Measurements from ENCODE around the gene PRKD1. TPM values are rescaled to one million over a fixed set of nuclear protein-coding genes. Genes with fewer than 3 reads are reported as not detected.

PRKD1 gene
- total and polyA plus RNA-seq, 10 of the 15 experiments (the other 5 are each of a cell fraction or from before 2014, with no cell fraction given) = 0.02 to 0.56 TPM; not detected in 8

GRCh38 chr14:29926701-29927375 lies 809 bp downstream of the PRKD1 start:
- in situ Hi-C loops (cut with MboI) (no loop called here), intact Hi-C loops (cut with micrococcal nuclease; ENCODE audit: unreplicated experiment) (no loop called here)
- H4K20me1 ChIP-seq (ENCODE audit: control insufficient read depth, insufficient read depth) = no peaks in the 10 kb centered on the region
- POLR2A ChIA-PET = no interaction called here
- CTCF ChIA-PET = no interaction called here
- no peaks in the 10 kb centered on the region for H3K79me2 ChIP-seq (ENCODE audit: control insufficient read depth, insufficient read depth, low read length)
- no peak overlapping the region for H3K9ac ChIP-seq (ENCODE audit: control insufficient read depth, insufficient read depth, low read length)
- SMC1A ChIA-PET (ENCODE audit: uncharacterized antibody, unreplicated experiment) = no interaction called here
- H3K27me3 ChIP-seq (replicated peaks in 1 of 2; ENCODE audit: control insufficient read depth in 2 of 2, insufficient read depth in 2 of 2, low read length in 1 of 2) = peaks cover 0 to 3% of the 10 kb centered on the region in 2 experiments; a peak in 1 of 4 replicates
- H3K4me3 ChIP-seq = peak overlapping the region; percentile 22; the same call in 1 of the 2 replicates
- 23% methylated on average over 49 of the region's 51 CpGs for WGBS (ENCODE audit: insufficient coverage, insufficient replicate concordance, low lambda C conversion rate, missing lambda C conversion rate)
- H3K9me3 ChIP-seq (replicated peaks; ENCODE audit: control insufficient read depth, insufficient read depth, low read length) = no peaks in the 10 kb centered on the region; the same call in 2 of the 3 replicates
- H3K27ac ChIP-seq (ENCODE audit: control insufficient read depth, insufficient read depth) = no peak overlapping the region
- H3K4me2 ChIP-seq (ENCODE audit: control insufficient read depth, insufficient read depth) = peak overlapping the region; percentile 54; the same call in 1 of the 2 replicates
- no TSS peak for BruUV-seq (replicated peaks)
- H3K36me3 ChIP-seq (ENCODE audit: control insufficient read depth in 2 of 2, insufficient read depth in 2 of 2, low read length in 1 of 2) = no peaks in the 10 kb centered on the region
- TF ChIP-seq E2F8 (IDR thresholded peaks at IDR 0.05; ENCODE audit: low read depth, partially characterized antibody) = no peak
- no peak for TF ChIP-seq BRCA1 (IDR thresholded peaks at IDR 0.05; ENCODE audit: low read depth, low read length)
- no peak for TF ChIP-seq ZNF622 (IDR thresholded peaks at IDR 0.05)
- no peak for TF ChIP-seq GATAD2B (conservative IDR thresholded peaks at IDR 0.05; ENCODE audit: low read depth)
- no peak for TF ChIP-seq BMI1 (IDR thresholded peaks at IDR 0.05; ENCODE audit: borderline replicate concordance)
- TF ChIP-seq, protein P1, sequence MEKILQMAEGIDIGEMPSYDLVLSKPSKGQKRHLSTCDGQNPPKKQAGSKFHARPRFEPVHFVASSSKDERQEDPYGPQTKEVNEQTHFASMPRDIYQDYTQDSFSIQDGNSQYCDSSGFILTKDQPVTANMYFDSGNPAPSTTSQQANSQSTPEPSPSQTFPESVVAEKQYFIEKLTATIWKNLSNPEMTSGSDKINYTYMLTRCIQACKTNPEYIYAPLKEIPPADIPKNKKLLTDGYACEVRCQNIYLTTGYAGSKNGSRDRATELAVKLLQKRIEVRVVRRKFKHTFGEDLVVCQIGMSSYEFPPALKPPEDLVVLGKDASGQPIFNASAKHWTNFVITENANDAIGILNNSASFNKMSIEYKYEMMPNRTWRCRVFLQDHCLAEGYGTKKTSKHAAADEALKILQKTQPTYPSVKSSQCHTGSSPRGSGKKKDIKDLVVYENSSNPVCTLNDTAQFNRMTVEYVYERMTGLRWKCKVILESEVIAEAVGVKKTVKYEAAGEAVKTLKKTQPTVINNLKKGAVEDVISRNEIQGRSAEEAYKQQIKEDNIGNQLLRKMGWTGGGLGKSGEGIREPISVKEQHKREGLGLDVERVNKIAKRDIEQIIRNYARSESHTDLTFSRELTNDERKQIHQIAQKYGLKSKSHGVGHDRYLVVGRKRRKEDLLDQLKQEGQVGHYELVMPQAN (conservative IDR thresholded peaks at IDR 0.05) = no peak
- no peak for TF ChIP-seq SUZ12 (IDR thresholded peaks at IDR 0.05; ENCODE audit: unreplicated experiment)
- no peak for TF ChIP-seq SUPT20H (IDR thresholded peaks at IDR 0.05; ENCODE audit: borderline replicate concordance, control insufficient read depth, low read depth, low read length)
- no peak for TF ChIP-seq BHLHE40 (IDR thresholded peaks at IDR 0.05; ENCODE audit: borderline replicate concordance in 1 of 2, low read depth in 2 of 2, low read length in 1 of 2)
- no peak for TF ChIP-seq IRF4 (IDR thresholded peaks at IDR 0.05; ENCODE audit: low read depth, low read length)
- TF ChIP-seq FOXM1 (IDR thresholded peaks at IDR 0.05; ENCODE audit: low read depth, low read length) = no peak
- TF ChIP-seq TBL1XR1 (IDR thresholded peaks at IDR 0.05; ENCODE audit: low read depth, low read length) = no peak
- no peak for TF ChIP-seq STAT3 (IDR thresholded peaks at IDR 0.05; ENCODE audit: low read depth, low read length)
- no peak for TF ChIP-seq SRF (IDR thresholded peaks at IDR 0.05; ENCODE audit: low read depth in 2 of 2, low read length in 2 of 2)
- no peak for TF ChIP-seq SMAD5 (IDR thresholded peaks at IDR 0.05; ENCODE audit: low read depth)
- H3K4me1 ChIP-seq (ENCODE audit: control insufficient read depth, insufficient read depth, low read length) = no peaks in the 10 kb centered on the region
- RAD21 ChIA-PET (ENCODE audit: unreplicated experiment) = no interaction called here
- FAIRE-seq = no peak
- no peak for ATAC-seq
- H2AFZ ChIP-seq (ENCODE audit: control insufficient read depth, low read depth, low read length) = 0 out of 2 replicates have a peak overlapping the region, but pooled peaks have one; percentile 17
- no peak for DNase-seq (ENCODE audit: low read depth, low spot score)
